Measurements from ENCODE around the gene RPS27A. TPM values are rescaled to one million over a fixed set of nuclear protein-coding genes. Genes with fewer than 3 reads are reported as not detected.
"Not testable (repeated sequence)": the region's sequence is repeated elsewhere in the genome, so short reads cannot be mapped to it uniquely, and the experiment has no call there.

Gene RPS27A
- 1,000 to 10,000 TPM; 1,126 to 5,133 (median 1,477) TPM for total RNA-seq

- H3K9me3 ChIP-seq, result no peaks in the 10 kb centered on the region
- H3K4me3 ChIP-seq, result peak within 1 kb of the TSS; percentile 80 to 96
- TF ChIP-seq POLR2A (IDR thresholded peaks at IDR 0.05), result peak; percentile 81 to 87
- peak in 2 of 4 experiments; percentile 7 to 13 for TF ChIP-seq CTCF (IDR thresholded peaks at IDR 0.05)
- no peaks in the 10 kb centered on the region for H3K27me3 ChIP-seq
- peaks cover 4 to 5% of the 10 kb centered on the region in 2 donors for H3K4me1 ChIP-seq
- intact Hi-C loops (cut with DNase I; ENCODE audit: low total_unique reads), result no loop called here
- no peaks in the 10 kb centered on the region for H3K36me3 ChIP-seq
- DNase-seq, result peak; percentile 88 to 94
- peak within 1 kb of the TSS; percentile 97 for H3K27ac ChIP-seq
Observed at GRCh38 chr2:55232084-55232862, at the start of gene RPS27A, which contains the start of gene CLHC1. TSS of gene RPS27A (plus strand) at chr2:55232688. CDS start at chr2:55232825, 137 bp downstream. TSS of gene CLHC1 (minus strand) at chr2:55232293. CDS start at chr2:55222411, 9,882 bp downstream.

GRCh38 chr2:55186837-55187236, 45.7 kb upstream of the RPS27A start:
- DNase-seq; H3K36me3 ChIP-seq; H3K4me3 ChIP-seq; H3K27ac ChIP-seq; H3K9me3 ChIP-seq; H3K27me3 ChIP-seq; H3K4me1 ChIP-seq; intact Hi-C loops (cut with DNase I; ENCODE audit: low total_unique reads): not testable (repeated sequence)

DNA sequence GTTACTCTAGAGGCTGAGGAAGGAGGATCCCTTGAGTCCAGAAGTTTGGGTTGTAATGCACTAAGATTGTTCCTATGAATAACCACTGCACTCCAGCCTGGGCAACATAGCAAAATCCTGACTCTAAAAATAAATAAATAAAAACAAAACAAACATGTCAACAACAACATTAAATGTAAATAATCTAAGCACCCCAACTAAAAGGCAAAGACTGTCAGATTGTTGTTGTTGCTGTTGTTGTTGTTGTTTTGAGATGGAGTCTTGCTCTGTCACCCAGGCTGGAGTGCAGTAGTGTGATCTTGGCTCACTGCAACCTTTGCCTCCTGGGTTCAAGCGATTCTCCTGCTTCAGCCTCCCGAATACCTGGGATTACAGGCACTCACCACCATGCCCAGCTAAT, 40.6 kb upstream of the RPS27A start:
- H3K27me3 ChIP-seq; H3K27ac ChIP-seq; intact Hi-C loops (cut with DNase I; ENCODE audit: low total_unique reads); H3K9me3 ChIP-seq; H3K4me3 ChIP-seq; H3K4me1 ChIP-seq; H3K36me3 ChIP-seq; DNase-seq: not testable (repeated sequence)

GRCh38 chr2:55196526-55196925, 36.0 kb upstream of the RPS27A start:
- no peaks in the 10 kb centered on the region for H3K9me3 ChIP-seq
- no peaks in the 10 kb centered on the region for H3K36me3 ChIP-seq
- H3K4me1 ChIP-seq, result no peaks in the 10 kb centered on the region
- DNase-seq, result no peak
- no peak for TF ChIP-seq CTCF (IDR thresholded peaks at IDR 0.05)
- no peak for TF ChIP-seq POLR2A (IDR thresholded peaks at IDR 0.05)
- H3K27ac ChIP-seq, result no peak overlapping the region
- intact Hi-C loops (cut with DNase I; ENCODE audit: low total_unique reads), result no loop called here
- no peaks in the 10 kb centered on the region for H3K27me3 ChIP-seq
- no peak overlapping the region for H3K4me3 ChIP-seq

GRCh38 chr2:55200416-55200815, 32.1 kb upstream of the RPS27A start:
- H3K4me3 ChIP-seq, result no peak overlapping the region
- H3K36me3 ChIP-seq, result no peaks in the 10 kb centered on the region
- intact Hi-C loops (cut with DNase I; ENCODE audit: low total_unique reads), result no loop called here
- DNase-seq, result no peak
- TF ChIP-seq POLR2A (IDR thresholded peaks at IDR 0.05) (no peak), CTCF (IDR thresholded peaks at IDR 0.05) (no peak)
- no peaks in the 10 kb centered on the region for H3K4me1 ChIP-seq
- no peaks in the 10 kb centered on the region for H3K9me3 ChIP-seq
- no peak overlapping the region for H3K27ac ChIP-seq
- no peaks in the 10 kb centered on the region for H3K27me3 ChIP-seq

DNA sequence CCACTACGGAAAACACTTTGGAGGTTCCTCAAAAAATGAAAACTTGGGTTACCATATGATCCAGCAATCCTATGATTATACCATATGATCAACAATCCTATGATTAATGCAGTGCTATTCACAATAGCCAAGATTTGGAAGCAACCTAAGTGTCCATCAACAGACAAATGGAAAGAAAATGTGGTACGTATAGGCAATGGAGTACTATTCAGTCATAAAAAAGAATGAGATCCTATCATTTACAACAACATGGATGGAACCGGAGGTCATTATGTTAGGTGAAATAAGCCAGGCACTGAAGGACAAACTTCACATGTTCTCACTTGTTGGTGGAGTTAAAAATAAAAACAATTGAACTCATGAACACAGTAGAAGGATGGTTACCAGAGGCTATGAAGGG, 28.0 kb upstream of the RPS27A start:
- no peaks in the 10 kb centered on the region for H3K36me3 ChIP-seq
- no peak overlapping the region for H3K4me3 ChIP-seq
- no peak for DNase-seq
- H3K4me1 ChIP-seq, result no peaks in the 10 kb centered on the region
- H3K9me3 ChIP-seq, result no peaks in the 10 kb centered on the region
- H3K27me3 ChIP-seq, result no peaks in the 10 kb centered on the region
- no peak overlapping the region for H3K27ac ChIP-seq
- TF ChIP-seq CTCF (IDR thresholded peaks at IDR 0.05) (no peak), POLR2A (IDR thresholded peaks at IDR 0.05) (no peak)
- intact Hi-C loops (cut with DNase I; ENCODE audit: low total_unique reads), result no loop called here
